Measurements from ENCODE around the gene DNAH17. TPM values are rescaled to one million over a fixed set of nuclear protein-coding genes. Genes with fewer than 3 reads are reported as not detected.

DNAH17 gene
- total RNA-seq, 2 experiments from 2014 or later, result 0.41 to 0.45 TPM

- DNase-seq, result no peak
- peaks cover 3% of the 10 kb centered on the region for H3K27me3 Mint-ChIP-seq
- no peak for ATAC-seq
- H3K4me1 Mint-ChIP-seq (ENCODE audit: low read depth), result no peaks in the 10 kb centered on the region
- CTCF ChIA-PET, result interaction anchor here (0.7 to 2.0 kb wide), 2 partner anchors 8 to 111 kb away, joined by 3 to 4 read pairs; no protein-coding TSS in a partner anchor
- POLR2A ChIA-PET, result interaction anchor here (0.8 kb wide), 1 partner anchor 67 kb away, joined by 3 read pairs; no protein-coding TSS in a partner anchor
- TF ChIP-seq CTCF (IDR thresholded peaks at IDR 0.05), result no peak
- intact Hi-C loops (cut with micrococcal nuclease), result no loop called here
- no peaks in the 10 kb centered on the region for H3K36me3 Mint-ChIP-seq (ENCODE audit: low read depth)
- no peaks in the 10 kb centered on the region for H3K9me3 Mint-ChIP-seq
- H3K27ac Mint-ChIP-seq, result no peak overlapping the region
- H3K4me3 Mint-ChIP-seq, result no peak overlapping the region
These were observed 20.8 kb upstream of the DNAH17 start for GRCh38 chr17:78598013-78598471.

- no peaks in the 10 kb centered on the region for H3K9me3 Mint-ChIP-seq
- intact Hi-C loops (cut with micrococcal nuclease), result no loop called here
- H3K4me3 Mint-ChIP-seq, result no peak overlapping the region
- CTCF ChIA-PET, result interaction anchor here (0.7 to 2.0 kb wide), 2 partner anchors 9 to 112 kb away, joined by 3 to 4 read pairs; no protein-coding TSS in a partner anchor
- no peak for DNase-seq
- no peaks in the 10 kb centered on the region for H3K36me3 Mint-ChIP-seq (ENCODE audit: low read depth)
- H3K27ac Mint-ChIP-seq, result no peak overlapping the region
- TF ChIP-seq CTCF (IDR thresholded peaks at IDR 0.05), result no peak
- peaks cover 3% of the 10 kb centered on the region for H3K27me3 Mint-ChIP-seq
- H3K4me1 Mint-ChIP-seq (ENCODE audit: low read depth), result peaks cover 4% of the 10 kb centered on the region
- POLR2A ChIA-PET, result interaction anchor here (0.8 kb wide), 1 partner anchor 68 kb away, joined by 3 read pairs; no protein-coding TSS in a partner anchor
- no peak for ATAC-seq
These were observed 19.9 kb upstream of the DNAH17 start for GRCh38 chr17:78596871-78597764.

- intact Hi-C loops (cut with micrococcal nuclease), result no loop called here
- no peak overlapping the region for H3K4me3 Mint-ChIP-seq
- ChIA-PET POLR2A (no interaction called here), CTCF (interaction anchor here (1.7 kb wide), 1 partner anchor 114 kb away, joined by 5 read pairs; no protein-coding TSS in a partner anchor)
- no peaks in the 10 kb centered on the region for H3K36me3 Mint-ChIP-seq (ENCODE audit: low read depth)
- H3K27me3 Mint-ChIP-seq, result peaks cover 3% of the 10 kb centered on the region
- peaks cover 6% of the 10 kb centered on the region for H3K4me1 Mint-ChIP-seq (ENCODE audit: low read depth)
- no peaks in the 10 kb centered on the region for H3K9me3 Mint-ChIP-seq
- no peak for TF ChIP-seq CTCF (IDR thresholded peaks at IDR 0.05)
- no peak overlapping the region for H3K27ac Mint-ChIP-seq
- DNase-seq (no peak), ATAC-seq (no peak)
These were observed 18.1 kb upstream of the DNAH17 start for GRCh38 chr17:78595135-78595810.

- Mint-ChIP-seq H3K36me3 (ENCODE audit: low read depth) (no peaks in the 10 kb centered on the region), H3K4me1 (ENCODE audit: low read depth) (peaks cover 6% of the 10 kb centered on the region), H3K4me3 (no peak overlapping the region), H3K27ac (no peak overlapping the region), H3K9me3 (no peaks in the 10 kb centered on the region), H3K27me3 (peaks cover 3% of the 10 kb centered on the region)
- intact Hi-C loops (cut with micrococcal nuclease), result no loop called here
- POLR2A ChIA-PET, result no interaction called here
- no peak for DNase-seq
- ATAC-seq, result no peak
- TF ChIP-seq CTCF (IDR thresholded peaks at IDR 0.05), result no peak
- CTCF ChIA-PET, result interaction anchor here (0.6 kb wide), 1 partner anchor 116 kb away, joined by 3 read pairs; no protein-coding TSS in a partner anchor
These were observed 15.8 kb upstream of the DNAH17 start for GRCh38 chr17:78592991-78593329.
